NCI-H748 treated with DMSO at 0.1 percent for 48 hours (cell line): ENCODE results near the gene MYRFL.
"Not testable (repeated sequence)": the region's sequence is repeated elsewhere in the genome, so short reads cannot be mapped to it uniquely, and the experiment has no call there.

Experiments used
- DNase-seq: peaks from one replicate; lab custom pipeline; 2025; lab: John Stamatoyannopoulos, UW

Gene MYRFL

DNA sequence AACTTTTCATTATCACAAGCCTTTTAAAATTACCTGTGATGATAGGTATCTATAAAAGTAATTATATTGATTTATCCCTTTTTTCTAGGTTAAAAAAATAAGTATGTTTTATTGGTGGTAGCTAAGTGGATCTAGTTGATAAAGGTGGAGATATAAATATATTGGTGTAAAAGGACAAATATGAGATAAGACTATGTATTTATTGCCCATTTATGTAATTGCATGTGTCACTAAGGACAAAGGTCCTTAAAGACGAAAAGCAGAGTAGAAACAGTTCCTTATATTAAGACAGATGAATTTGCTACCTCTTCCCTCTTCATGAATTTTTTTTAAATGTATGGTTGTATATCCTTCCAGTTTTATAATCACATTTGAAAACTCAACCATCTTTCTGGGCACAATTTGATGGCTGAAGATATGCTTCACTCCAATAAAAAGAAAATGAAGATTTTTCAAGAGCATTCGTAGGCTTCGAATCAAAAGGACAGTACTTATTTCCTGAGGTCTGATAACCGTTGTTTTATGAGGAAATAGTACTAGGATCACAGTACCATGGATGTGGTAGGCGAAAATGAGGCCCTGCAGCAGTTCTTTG lies at the start of gene MYRFL:
Gene MYRFL, plus strand, starts transcription at position 262 of the 595 bp plus-strand sequence. Its CDS starts 291 bp downstream, at position 553.
- DNase-seq = no peak

DNA sequence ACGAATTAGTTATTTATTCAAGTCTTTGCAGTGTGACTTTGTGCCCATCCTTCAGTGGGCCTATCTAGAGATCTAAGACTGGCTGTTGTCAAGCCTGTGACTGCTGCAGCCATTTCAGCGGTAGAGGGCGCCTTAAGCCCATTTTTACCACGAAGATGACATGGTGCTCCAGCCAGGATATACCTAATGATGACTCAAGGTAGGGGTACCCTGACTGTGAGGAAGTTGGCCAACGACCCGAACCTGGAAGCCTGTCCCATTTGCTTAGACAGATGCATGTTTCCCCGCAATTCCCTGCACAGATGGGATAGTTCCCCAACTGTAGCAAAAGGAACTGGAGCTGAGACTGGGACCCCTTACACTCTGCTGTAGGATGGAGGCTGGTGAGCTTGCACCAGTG lies 45.1 kb upstream of the MYRFL start:
- DNase-seq = peak; percentile 72

- DNase-seq = no peak
Measured at GRCh38 chr12:69783365-69783764, 41.7 kb upstream of the MYRFL start.

GRCh38 chr12:69789351-69789750 lies 35.7 kb upstream of the MYRFL start:
- DNase-seq = no peak

DNA sequence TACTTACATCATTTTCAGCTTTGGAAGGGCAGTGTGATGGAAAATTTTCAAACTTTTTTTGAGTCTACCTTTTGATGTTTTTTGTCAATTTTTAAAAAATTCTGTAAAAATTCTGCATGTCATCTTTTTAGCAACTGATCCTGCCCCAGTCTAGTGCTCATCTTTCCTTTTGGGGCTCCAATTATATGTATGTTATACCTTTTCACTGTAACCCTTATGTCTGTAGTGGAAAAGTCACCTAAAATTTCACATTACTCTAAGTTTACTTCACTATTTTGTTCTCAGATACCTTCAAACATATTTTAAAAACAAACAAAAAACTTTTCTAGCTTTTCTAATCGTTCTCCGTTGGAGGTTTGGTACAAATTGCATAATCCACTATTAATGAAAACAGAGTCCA lies 32.5 kb upstream of the MYRFL start:
- DNase-seq = no peak

GRCh38 chr12:69807101-69807897 lies 17.7 kb upstream of the MYRFL start:
- DNase-seq = not testable (repeated sequence)

- no peak for DNase-seq
Measured at GRCh38 chr12:69810870-69811498, 14.0 kb upstream of the MYRFL start.

GRCh38 chr12:69816082-69816481 lies 8.9 kb upstream of the MYRFL start:
- DNase-seq = no peak

DNA sequence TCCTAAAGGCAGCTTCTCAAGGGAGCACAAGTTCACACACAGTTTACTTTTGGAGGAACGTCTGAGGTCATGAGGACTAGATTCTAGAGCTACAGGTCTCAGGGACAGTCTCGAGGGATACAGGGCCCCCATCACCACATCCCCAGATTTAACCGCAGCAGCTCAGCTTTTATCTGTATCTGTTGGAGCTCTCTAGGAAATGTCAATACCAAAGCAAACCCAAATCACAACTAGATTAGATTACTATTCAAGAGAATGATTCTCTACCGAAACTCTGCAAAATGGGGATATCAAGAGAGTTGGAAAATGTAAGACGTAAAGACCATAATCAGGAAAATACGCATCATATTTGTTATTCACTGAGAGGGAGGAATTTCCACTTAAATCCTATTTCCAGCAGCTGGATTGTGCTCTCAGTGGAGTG lies 4.0 kb upstream of the MYRFL start:
- no peak for DNase-seq

- peak; percentile 19 for DNase-seq
Measured at GRCh38 chr12:69821456-69822159, 3.4 kb upstream of the MYRFL start.

DNA sequence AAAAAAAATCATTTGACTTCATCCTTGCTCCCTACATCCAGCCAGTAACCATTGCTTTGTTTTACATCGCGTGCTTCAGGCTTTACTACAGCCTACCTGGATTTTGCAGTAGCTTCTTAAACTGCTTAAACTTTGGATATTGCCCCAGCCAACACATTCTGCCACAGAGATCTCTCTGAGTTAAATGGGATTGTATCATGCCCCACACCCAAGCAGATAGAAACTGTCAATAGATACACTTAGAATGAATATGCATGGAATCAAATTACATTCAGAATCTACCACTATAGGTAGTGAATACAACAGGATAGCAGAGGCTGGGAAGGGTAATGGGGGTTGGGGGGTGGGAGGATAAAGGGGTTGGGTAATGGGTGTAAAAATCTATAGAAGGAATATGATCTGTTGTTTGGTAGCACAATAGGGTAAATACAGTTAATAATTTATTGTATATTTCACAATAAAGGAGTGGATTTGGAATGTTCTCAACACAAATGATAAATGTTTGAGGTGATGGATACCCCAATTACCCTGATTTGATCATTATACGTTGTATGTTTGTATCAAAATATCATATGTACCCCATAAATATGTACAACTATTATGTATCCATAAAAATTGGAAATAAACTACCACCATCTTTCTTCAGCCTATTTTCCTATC lies 2.7 kb upstream of the MYRFL start:
- DNase-seq = no peak

DNA sequence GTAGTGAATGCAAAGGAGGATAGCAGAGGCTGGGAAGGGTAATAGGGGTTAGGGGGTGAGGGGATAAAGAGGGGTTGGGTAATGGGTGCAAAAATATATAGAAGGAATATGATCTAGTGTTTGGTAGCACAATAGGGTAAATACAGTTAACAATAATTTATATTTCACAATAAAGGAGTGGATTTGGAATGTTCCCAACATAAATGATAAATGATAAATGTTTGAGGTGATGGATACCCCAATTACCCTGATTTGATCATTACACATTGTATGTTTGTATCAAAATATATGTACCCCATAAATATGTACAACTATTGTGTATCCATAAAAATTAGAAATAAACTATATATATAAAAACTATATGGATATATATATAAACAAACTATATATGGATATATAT lies 999 bp upstream of the MYRFL start:
- DNase-seq = no peak

GRCh38 chr12:69828897-69829296 lies 3.9 kb downstream of the MYRFL start:
- DNase-seq = no peak

GRCh38 chr12:69833696-69834095 lies 8.7 kb downstream of the MYRFL start:
- no peak for DNase-seq

GRCh38 chr12:69834147-69834546 lies 9.1 kb downstream of the MYRFL start:
- DNase-seq = no peak

- no peak for DNase-seq
Measured at GRCh38 chr12:69834576-69834975, 9.5 kb downstream of the MYRFL start.

DNA sequence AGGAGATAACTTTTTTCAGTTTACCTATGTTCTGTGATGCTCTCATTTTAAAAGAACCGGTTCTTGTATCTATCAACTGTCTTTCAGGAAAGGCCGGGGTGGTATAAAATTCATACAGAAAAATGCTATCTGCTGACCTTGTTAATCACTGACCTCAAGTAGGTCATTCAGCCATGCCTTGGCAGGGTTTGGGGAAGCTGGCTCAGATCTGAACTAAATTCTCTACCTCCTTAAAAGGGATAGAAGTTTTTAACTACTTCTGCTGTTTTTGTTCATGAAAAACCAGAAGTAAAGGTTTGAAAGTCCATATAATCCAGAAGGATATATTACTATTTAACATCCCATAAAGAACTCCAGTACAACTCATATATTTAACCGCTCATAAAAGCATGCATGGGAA lies 10.1 kb downstream of the MYRFL start:
- DNase-seq = no peak

- DNase-seq = no peak
Measured at GRCh38 chr12:69836015-69836414, 11.0 kb downstream of the MYRFL start.

DNA sequence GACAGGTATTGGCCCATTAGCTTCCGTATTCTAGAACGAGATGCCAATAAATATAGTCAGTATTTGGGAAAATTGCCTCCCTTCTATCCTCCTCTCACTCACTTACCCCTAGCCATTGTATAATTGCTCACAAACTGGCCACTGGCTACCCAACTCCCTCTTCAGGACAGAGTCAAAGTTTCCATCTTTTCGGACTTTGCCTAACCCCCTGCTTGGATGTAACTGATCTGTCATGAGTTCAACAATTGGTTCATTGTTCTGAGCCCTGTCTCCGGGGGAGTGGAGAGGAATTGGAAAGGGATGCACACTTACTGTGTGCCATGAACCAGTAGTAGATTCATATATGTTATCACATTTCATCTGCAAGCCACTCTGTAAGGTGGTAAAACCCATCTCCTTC lies 12.2 kb downstream of the MYRFL start:
- no peak for DNase-seq

GRCh38 chr12:69837657-69838415 lies 12.8 kb downstream of the MYRFL start:
- DNase-seq = no peak

GRCh38 chr12:69840727-69841126 lies 15.7 kb downstream of the MYRFL start:
- DNase-seq = no peak
